ENCODE results near the gene JMY. TPM values are rescaled to one million over a fixed set of nuclear protein-coding genes. Genes with fewer than 3 reads are reported as not detected.

JMY gene
- total and polyA plus RNA-seq, 12 donors, result 2.9 to 16.4 (median 10.2) TPM

DNA sequence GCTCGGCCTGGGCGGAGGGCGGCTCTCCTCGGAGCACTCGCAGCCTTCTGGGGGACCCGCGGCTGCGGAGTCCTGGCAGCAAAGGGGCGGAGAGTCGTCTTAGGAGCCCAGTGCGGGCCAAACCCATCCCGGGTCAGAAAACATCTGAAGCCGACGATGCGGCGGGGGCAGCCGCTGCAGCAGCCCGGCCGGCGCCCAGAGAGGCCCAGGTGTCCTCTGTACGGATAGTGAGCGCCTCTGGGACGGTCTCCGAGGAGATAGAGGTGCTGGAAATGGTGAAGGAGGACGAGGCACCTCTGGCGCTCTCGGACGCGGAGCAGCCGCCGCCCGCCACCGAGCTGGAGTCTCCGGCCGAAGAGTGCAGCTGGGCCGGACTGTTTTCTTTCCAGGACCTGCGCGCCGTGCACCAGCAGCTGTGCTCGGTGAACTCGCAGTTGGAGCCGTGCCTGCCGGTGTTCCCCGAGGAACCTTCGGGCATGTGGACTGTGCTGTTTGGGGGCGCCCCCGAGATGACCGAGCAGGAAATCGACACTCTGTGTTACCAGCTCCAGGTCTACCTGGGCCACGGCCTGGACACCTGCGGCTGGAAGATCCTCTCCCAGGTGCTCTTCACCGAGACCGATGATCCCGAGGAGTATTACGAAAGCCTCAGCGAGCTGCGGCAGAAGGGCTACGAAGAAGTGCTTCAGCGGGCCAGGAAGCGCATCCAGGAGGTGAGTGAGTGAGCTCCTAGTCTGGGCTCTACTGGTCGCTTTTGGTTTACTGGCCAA, 1.2 kb downstream of the JMY start:
- Histone ChIP-seq H3K36me3 (replicated peaks in 1 of 2) (no peaks in the 10 kb centered on the region), H3K27me3 (no peaks in the 10 kb centered on the region), H3K4me3 (peak overlapping the region; percentile 64 to 98 (median 84)), H3K9me3 (replicated peaks in 1 of 3) (no peaks in the 10 kb centered on the region), H3K27ac (peak overlapping the region in 4 of 5 donors; percentile 66 to 96 (median 94)), H3K4me1 (replicated peaks in 1 of 2) (peaks cover 30 to 44% of the 10 kb centered on the region in 2 donors)
- TF ChIP-seq POLR2A (IDR thresholded peaks at IDR 0.05), result peak in 1 of 2 donors; percentile 42
- no peak for TF ChIP-seq CTCF (IDR thresholded peaks at IDR 0.05)
- peak; percentile 41 to 66 (median 53) for DNase-seq
- intact Hi-C loops (cut with DNase I), result no loop called here
- 0% methylated on average over 6 to 61 of the region's 61 CpGs for WGBS, 4 donors

DNA sequence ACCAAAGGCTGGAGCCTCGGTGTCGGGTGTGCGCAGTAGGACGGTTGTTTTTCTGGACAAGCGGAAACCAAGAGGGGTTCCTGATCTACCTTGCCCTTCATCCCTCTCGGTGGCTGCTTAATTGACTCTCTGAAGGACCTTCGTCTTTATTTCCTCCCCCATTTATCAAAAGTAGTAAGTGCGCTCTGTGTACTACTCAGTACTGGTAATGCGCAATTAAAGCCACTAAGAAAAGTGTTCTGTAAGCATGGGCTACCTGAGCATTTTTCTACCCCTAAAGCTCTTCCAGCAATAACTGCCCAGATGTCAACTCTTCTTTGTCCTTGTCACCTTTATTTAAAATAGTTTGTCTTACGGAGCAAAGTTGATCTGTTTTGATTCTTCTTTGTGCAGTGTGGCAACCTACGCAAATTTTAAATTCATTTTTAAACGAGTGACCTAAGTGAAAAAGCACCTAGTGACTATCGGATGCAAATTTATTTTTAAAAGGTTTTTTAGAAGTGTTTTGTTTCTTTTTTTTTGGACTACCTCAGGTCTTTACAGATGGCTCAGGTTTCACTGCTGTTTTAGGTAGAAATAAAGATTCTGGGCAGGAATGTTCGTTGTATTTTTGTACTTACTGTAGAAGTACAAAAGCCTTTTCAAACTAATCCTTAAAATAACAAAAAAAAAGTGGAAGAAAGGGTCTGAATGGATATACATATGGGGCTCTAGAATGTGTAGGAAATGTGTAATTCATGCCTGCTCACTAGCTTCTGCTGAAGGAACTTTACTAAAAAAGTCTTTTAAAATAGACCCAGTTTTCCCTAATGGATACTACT, 2.0 kb downstream of the JMY start:
- no peak for DNase-seq
- Histone ChIP-seq H3K4me3 (peak overlapping the region in 2 of 4 donors; percentile 64 to 95), H3K9me3 (replicated peaks in 1 of 3) (no peaks in the 10 kb centered on the region), H3K4me1 (replicated peaks in 1 of 2) (peaks cover 30 to 51% of the 10 kb centered on the region in 2 donors), H3K27me3 (no peaks in the 10 kb centered on the region), H3K27ac (peak overlapping the region in 3 of 5 donors; percentile 94 to 96 (median 94)), H3K36me3 (replicated peaks in 1 of 2) (no peaks in the 10 kb centered on the region)
- TF ChIP-seq POLR2A (IDR thresholded peaks at IDR 0.05), result no peak
- TF ChIP-seq CTCF (IDR thresholded peaks at IDR 0.05), result no peak
- 19 to 20% (median 20%) methylated on average over 13 to 14 of the region's 14 CpGs for WGBS, 4 donors
- intact Hi-C loops (cut with DNase I), result no loop called here

- no peak for DNase-seq
- H3K4me1 ChIP-seq (replicated peaks in 1 of 2), result peaks cover 30 to 51% of the 10 kb centered on the region in 2 donors
- H3K4me3 ChIP-seq, result peak overlapping the region in 1 of 4 donors; percentile 2
- intact Hi-C loops (cut with DNase I), result no loop called here
- H3K36me3 ChIP-seq (replicated peaks in 1 of 2), result no peaks in the 10 kb centered on the region
- no peaks in the 10 kb centered on the region for H3K27me3 ChIP-seq
- no peaks in the 10 kb centered on the region for H3K9me3 ChIP-seq (replicated peaks in 1 of 3)
- H3K27ac ChIP-seq, result no peak overlapping the region
- 74 to 100% (median 80%) methylated on average over 2 of the region's 2 CpGs for WGBS, 4 donors
- TF ChIP-seq POLR2A (IDR thresholded peaks at IDR 0.05) (no peak), CTCF (IDR thresholded peaks at IDR 0.05) (no peak)
Measured at GRCh38 chr5:79240561-79240960, 4.6 kb downstream of the JMY start.

DNA sequence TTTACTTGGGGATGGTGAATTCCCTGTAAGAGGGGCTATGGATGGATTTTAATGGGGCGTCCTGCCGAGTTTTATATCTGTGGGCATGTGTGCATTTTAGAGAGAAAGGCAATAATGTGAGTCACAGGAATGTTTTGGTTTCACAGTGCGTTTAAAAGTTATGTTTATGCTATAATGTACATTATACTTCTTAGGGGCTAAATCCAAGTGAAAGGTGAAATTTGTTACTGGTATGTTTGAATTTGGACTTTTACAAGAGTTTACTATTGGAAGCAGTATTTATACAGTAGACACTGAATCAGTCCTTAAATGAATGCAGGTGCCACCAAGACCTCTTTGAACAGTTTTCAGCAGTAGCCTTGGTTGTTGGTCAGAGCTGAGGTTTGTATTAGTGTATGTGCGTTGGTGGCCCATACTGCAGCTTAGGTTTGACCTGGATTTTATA, 5.6 kb downstream of the JMY start:
- Histone ChIP-seq H3K4me1 (replicated peaks in 1 of 2) (peaks cover 30 to 51% of the 10 kb centered on the region in 2 donors), H3K4me3 (peak overlapping the region in 1 of 4 donors; percentile 2), H3K27ac (no peak overlapping the region), H3K36me3 (replicated peaks in 1 of 2) (no peaks in the 10 kb centered on the region), H3K27me3 (no peaks in the 10 kb centered on the region), H3K9me3 (replicated peaks in 1 of 3) (no peaks in the 10 kb centered on the region)
- intact Hi-C loops (cut with DNase I), result no loop called here
- DNase-seq, result no peak
- 68 to 89% (median 76%) methylated on average over 4 of the region's 4 CpGs for WGBS, 4 donors
- TF ChIP-seq CTCF (IDR thresholded peaks at IDR 0.05) (no peak), POLR2A (IDR thresholded peaks at IDR 0.05) (no peak)
